ENCODE measurements around the gene CD53.

The CD53 gene

DNA sequence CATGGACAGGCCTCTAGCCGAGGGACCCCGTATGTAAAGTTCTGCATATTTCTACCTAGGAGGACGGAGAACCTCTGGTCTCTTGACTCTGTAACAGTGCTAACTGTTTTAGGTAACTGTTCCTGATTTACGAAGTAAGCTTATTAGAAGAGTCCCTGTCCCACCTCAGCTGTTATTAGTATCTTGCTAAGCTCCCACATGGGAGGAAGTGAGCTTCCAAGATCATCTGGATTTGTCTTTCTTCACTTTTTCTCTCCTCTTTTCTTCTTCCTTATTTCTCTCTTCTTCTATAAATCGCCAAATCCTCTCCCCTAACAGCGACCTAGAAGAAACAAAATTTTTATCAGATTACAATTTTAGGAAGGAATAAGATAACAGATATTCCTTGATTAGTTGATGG, 4.4 kb downstream of the CD53 start:
- no peak for DNase-seq

DNA sequence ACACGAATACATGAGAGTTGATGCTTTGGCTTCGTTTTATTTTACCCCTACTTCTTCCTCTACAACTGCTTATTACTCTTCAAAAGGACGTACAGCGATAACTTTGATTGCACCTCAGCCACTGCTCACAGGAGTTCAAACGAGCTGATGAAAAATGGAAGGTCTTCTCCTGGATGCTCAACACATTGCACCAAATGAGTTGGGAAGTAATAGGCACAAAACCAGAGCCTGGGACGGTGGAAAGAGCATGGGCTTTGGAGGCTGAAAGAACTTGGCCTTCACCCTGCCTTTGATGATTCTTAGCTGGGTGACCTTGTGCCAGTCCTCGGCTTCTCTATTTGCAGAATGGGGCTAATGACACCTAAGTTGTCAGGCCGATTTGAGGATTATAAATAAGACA, 4.8 kb downstream of the CD53 start:
- no peak for DNase-seq

GRCh38 chr1:110878591-110878990, 5.6 kb downstream of the CD53 start:
- DNase-seq: no peak

- no peak for DNase-seq
These were observed 6.0 kb downstream of the CD53 start for GRCh38 chr1:110878993-110879392.

GRCh38 chr1:110879758-110880606, 7.0 kb downstream of the CD53 start:
- DNase-seq: no peak

GRCh38 chr1:110880708-110881374, 7.9 kb downstream of the CD53 start:
- no peak for DNase-seq

GRCh38 chr1:110888049-110888448, 15.1 kb downstream of the CD53 start:
- DNase-seq: no peak

DNA sequence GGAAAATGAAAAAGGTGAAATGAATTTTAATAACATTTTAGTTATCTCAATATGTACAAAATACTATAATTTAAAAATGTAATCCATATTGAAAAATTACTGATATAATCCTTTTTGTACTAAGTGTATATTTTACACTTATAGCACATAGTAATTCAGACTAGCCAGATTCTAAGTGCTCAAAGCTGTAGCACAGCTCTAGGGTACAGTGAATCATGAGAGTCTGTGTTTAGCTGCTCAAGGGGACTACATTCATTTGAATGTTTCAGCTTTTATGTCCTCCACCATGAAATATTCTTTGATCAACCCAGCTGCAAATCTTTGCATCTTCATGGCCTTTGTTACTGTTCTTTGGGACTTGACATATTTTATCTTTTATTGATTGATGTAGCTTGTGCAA, 15.7 kb downstream of the CD53 start:
- DNase-seq: no peak

DNA sequence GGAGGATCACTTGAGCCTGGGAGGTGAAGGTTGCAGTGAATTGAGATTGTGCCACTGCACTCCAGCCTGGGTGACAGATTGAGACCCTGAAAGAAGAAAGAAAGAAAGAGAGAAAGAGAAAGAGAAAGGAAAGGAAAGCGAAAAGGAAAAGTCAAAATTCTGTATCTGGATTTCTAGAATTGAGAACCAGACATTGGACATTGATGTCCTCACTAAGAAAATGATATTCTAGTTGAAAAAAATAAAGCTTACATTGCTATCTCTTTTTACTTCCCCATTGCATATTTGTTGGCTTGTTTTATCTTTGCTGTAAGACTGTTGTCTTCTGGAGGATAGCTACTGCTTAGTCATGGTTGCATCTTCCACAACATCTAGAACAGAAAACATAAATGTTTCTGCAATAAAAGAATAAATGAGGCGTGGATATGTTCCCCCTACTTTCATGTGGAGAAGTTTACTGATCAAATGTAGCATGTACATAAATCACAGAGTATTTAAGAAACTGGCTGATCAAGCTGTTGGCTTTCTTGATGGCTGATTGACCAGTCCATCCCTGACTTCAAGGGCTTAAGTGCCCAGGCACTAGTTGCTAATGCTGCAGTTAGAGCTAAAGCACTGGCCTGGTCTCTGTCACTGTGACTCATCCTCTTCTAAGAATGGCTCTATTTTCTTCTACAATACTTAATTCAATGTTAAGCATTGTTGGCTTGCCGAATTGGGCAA, 17.7 kb downstream of the CD53 start:
- DNase-seq: no peak

GRCh38 chr1:110893908-110894490, 21.1 kb downstream of the CD53 start:
- no peak for DNase-seq

- no peak for DNase-seq
These were observed 23.1 kb downstream of the CD53 start for GRCh38 chr1:110896090-110896489.

- no peak for DNase-seq
These were observed 24.7 kb downstream of the CD53 start for GRCh38 chr1:110897681-110898080.

- DNase-seq: no peak
These were observed 25.9 kb downstream of the CD53 start for GRCh38 chr1:110898734-110899457.

GRCh38 chr1:110899458-110899843, 26.5 kb downstream of the CD53 start:
- no peak for DNase-seq

- no peak for DNase-seq
These were observed 30.0 kb downstream of the CD53 start for GRCh38 chr1:110902820-110903463.

DNA sequence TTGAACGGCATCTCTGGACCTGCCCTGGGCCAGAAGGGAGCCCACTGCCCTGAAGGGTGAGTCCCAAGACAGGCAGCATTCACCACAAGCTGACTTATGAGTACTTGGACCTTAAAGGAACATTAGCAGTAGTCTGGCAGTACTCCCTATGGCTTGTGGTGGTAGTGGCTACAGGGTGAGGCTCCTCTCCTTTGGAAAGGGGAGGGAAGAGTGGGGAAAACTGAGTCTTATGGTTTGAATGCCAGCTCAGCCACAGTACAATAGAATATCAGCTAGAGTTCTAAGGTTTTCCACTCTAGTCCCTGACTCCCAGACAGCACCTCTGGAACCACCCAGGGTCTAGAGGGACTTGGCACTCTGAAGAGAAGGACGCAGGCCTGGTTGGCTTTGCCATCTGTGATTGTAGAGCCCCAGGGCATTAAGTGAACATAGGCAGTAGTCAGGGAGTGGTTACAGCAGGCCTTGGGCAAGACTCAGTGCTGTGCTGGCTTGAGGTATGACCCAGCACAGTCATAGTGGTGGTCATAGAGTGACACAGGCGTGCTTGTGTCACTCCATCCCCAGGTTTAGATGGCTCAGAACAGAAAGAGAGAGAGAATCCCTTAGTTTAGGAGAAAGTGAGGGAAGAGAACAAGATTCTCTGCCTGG, 31.0 kb downstream of the CD53 start:
- DNase-seq: no peak

DNA sequence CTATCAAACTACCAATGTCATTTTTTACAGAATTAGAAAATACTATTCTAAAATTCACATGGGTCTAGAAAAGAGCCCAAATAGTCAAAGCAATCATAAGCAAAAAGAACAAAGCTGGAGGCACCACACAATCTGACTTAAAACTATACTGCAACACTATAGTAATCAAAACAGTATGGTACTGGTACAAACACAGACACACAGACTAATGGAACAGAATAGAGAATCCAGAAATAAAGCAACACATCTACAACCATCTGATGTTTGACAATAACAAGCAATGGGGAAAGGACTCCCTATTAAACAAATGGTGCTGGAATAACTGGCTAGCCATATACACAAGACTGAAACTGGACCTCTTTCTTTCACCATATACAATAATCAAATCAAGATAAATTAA, 39.8 kb downstream of the CD53 start:
- DNase-seq: no peak

GRCh38 chr1:110914676-110915075, 41.7 kb downstream of the CD53 start:
- no peak for DNase-seq

- no peak for DNase-seq
These were observed 42.9 kb downstream of the CD53 start for GRCh38 chr1:110915804-110916203.

GRCh38 chr1:110916274-110916668, 43.3 kb downstream of the CD53 start:
- no peak for DNase-seq

DNA sequence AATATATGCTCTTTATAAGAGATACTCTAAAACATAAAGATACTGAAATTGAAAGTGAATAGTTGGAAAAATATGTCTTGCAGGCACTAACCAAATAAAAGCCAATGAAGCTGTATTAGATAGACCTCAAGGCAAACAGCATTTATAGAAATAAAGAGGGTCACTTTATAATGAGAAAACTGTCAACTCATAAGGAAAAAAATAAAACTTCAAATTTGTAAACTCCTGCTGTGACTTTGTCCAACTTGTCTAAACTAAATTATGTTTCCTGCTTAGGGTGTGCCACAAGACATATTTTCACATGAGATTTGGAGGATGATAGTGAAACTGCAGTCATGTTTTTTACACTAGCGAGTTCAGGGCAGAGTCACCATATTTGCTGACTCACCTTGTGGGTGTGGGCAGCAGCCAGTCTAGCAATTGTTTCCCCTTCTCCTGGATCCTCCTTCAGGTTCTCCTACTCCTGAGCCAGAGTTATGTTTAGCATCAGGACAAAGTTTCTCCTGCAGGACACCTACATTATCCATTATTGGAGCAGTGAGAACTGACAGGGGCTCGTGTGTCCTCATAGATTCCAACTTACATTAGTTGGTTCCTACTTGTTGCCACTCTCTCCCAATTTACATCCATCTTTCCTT, 43.8 kb downstream of the CD53 start:
- DNase-seq: no peak

Measured in GOT3 (cell line).